Skeletal muscle cell (primary cell): Measurements from ENCODE around the gene HIPK2.

ENCODE experiments used
- DNase-seq: peaks from one replicate; pipeline ENCODE4 v3.0.0-alpha.2; 2010; ENCODE audit warnings: low read depth
- H3K4me3 ChIP-seq: 2 replicates; pipeline ENCODE4 v1.5.1; 2011; ENCODE audit warnings: low read depth, mild to moderate bottlenecking, control low read depth, low read length, moderate library complexity

Gene HIPK2

DNA sequence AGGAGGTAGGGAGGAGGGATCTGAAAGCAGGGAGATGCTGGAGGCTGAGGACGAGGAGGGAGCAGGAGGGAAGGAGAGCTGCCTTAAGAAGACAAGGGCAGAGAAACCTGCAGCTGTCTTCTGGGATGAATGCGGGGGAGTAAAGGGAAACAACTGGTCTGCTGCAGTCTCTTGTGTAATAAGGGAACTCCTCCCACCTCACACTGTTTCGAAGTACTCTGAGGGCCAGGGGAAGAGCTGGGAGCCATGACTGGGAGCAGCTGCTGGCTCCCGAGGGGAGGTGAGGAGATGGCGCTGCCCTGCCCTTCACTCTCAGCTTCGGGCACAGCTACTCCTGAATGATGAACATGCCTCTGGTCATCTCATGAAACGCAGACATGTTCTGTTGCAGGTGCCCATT is 189.2 kb downstream of the HIPK2 start:
- H3K4me3 ChIP-seq, result no peak overlapping the region
- peak; percentile 61 for DNase-seq

DNA sequence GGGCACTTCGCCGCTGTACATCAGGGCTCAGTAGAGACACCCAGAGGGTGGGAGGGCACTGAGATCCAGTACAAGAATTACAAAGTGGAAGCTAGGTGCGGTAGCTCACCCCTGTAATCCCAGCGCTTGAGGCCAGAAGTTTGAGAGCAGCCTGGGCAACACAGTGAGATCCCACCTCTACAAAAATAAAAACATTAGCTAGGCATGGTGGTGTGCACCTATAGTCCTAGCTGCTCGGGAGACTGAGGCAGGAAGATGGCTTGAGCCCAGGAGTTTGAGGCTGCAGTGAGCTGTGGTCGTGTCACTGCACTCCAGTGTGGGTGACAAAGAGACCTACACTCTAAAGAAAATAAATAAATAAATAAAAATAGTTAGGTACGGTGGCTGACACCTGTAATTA is 190.3 kb downstream of the HIPK2 start:
- no peak for DNase-seq
- no peak overlapping the region for H3K4me3 ChIP-seq

- no peak for DNase-seq
- no peak overlapping the region for H3K4me3 ChIP-seq
Observed at GRCh38 chr7:139586286-139586685, 191.5 kb downstream of the HIPK2 start.

GRCh38 chr7:139585042-139585441 is 192.8 kb downstream of the HIPK2 start:
- no peak overlapping the region for H3K4me3 ChIP-seq
- DNase-seq, result no peak

GRCh38 chr7:139583826-139584553 is 193.8 kb downstream of the HIPK2 start:
- no peak overlapping the region for H3K4me3 ChIP-seq
- DNase-seq, result no peak

GRCh38 chr7:139582671-139583155 is 195.1 kb downstream of the HIPK2 start:
- DNase-seq, result no peak

DNA sequence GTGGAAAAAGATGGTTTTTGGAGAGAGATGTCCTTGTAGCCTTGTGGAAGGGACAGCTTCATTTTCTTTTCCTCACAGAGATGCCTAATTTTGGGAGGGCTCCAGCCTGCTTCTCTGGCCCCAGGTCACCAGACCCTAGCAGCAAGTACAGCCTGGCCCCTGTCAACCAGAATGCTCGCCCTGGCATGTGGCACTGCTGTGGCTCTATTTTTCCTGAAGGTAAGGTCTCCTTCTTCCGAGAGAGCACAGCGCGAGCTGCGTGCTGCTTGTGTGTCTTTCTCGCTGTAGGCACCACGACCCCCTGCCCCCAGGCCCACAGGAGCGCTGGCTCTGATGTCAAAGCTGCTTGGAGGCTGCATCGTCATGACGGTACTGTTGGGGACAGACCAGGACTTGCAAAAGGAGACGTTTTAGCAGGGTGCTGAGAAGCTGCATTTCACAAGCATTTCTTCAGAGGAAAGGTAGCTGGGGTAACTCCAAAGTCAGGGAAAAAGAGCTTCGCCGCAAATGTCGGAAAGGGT is 195.6 kb downstream of the HIPK2 start:
- DNase-seq, result no peak
- no peak overlapping the region for H3K4me3 ChIP-seq

More at GRCh38 chr7:139582671-139583155, 195.1 kb downstream of the HIPK2 start:
- H3K4me3 ChIP-seq, result no peak overlapping the region

- no peak overlapping the region for H3K4me3 ChIP-seq
Observed at GRCh38 chr7:139580435-139580834, 197.4 kb downstream of the HIPK2 start.

DNA sequence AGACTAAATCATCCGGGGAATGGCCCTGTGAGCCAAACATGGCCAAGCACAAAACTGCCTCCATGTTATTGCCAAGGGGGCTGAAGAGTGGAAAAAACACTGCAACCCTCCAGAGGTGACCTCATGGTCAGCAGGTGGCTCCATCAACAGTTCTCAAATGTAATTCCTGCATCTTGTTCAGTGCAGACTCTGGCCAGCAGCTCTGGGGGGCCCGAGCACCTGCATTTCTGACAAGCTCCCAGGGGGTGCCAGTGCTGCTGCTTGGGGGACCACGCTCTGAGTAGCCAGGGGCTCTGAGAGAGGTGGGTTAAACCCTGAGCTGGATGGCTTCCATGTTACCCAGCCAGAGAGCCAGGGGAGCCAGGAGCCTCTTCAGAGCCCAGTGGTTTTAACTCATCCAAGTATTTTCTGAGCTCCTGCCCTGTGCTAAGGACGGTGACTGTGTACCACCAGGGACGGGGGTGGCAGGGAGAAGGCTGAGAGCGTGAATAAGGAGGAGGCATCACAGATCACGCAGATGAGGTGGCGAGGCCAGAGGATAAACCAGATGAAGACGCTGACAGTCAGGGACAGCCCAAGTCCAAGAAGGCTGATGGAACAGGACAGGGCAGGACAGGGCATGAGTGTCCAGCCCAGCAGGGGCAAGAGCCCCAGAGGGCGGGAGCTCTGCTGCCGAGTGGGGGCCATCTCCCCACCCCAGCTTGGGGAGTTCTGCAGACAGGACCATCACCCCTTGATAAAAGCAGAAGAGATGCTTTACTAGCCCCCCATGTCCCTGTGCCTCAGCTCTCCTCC is 201.4 kb downstream of the HIPK2 start:
- no peak for DNase-seq
- H3K4me3 ChIP-seq, result no peak overlapping the region

More at GRCh38 chr7:139580435-139580834, 197.4 kb downstream of the HIPK2 start:
- no peak for DNase-seq

- no peak for DNase-seq
- H3K4me3 ChIP-seq, result no peak overlapping the region
Observed at GRCh38 chr7:139575338-139575680, 202.5 kb downstream of the HIPK2 start.

- DNase-seq, result no peak
- H3K4me3 ChIP-seq, result no peak overlapping the region
Observed at GRCh38 chr7:139574618-139575337, 203.0 kb downstream of the HIPK2 start.

DNA sequence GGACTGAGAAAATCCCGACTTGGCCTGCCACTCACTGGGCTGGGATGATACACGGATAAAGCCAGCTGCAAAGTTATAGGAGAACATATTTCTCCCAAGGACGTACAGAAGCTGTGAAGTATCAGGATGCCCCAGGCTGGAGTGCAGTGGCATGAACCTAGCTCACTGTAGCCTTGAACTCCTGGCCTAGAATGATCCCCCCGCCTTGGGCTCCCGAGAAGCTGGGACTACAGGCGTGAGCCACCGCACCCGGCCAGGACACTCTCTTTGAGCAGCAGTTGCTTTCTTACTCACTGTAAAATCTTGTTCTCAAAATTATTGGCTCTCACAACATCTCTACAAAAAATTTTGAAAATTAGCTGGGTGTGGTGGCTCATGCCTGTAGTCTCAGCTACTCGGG is 203.9 kb downstream of the HIPK2 start:
- H3K4me3 ChIP-seq, result no peak overlapping the region
- DNase-seq, result no peak

DNA sequence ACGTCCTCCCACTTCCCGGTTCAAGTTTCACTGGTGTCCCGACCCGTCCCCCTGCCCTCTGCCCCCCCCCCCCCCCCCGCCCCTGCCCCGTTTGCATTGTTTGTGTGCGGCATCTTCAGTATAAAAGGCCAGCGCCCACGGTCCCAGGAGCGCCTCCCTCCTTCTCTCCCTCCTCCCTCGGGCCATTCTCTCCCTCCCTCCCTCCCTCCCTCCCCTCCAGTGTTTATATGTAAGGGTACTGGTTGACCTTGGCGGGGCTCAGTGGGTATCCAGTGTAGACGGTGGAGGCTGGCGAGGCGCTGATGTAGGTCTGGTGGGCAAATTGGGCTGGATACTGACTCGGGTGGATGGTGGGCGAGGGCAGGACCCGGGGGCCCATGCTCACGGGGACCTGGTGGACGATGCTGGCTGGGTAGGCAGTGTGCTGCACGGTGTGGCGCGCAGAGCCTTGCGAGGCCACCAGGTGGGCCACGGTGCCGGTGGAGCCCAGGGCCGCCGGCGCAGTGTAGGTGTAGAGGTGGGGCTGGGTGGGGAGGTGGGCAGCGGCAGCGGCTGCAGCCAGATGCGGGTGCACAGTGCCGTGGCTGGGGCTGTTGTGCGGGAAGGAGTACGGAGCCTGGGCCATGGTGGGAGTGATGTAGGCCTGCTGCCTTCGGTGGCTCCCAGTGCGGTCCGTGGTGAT is 205.0 kb downstream of the HIPK2 start:
- no peak overlapping the region for H3K4me3 ChIP-seq
- no peak for DNase-seq

DNA sequence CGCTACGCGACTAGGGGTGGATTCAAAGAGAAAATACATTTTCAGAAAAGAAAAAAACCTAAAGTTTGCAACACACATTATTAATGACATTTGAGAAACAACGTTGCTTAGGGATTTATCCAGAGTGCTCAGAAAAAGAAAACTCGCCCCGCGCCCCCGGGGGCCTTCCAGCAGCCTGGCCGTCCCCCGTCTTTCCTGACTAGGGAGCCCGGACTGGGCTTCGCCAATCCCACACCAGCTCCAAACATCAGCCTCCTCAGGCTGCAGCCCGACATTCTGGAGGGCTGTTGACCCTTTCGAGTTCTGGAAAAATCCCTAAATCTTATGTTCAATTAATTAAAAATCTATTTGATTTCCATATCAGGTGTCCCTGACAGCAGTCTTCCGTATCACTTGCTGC is 205.7 kb downstream of the HIPK2 start:
- no peak overlapping the region for H3K4me3 ChIP-seq
- no peak for DNase-seq

DNA sequence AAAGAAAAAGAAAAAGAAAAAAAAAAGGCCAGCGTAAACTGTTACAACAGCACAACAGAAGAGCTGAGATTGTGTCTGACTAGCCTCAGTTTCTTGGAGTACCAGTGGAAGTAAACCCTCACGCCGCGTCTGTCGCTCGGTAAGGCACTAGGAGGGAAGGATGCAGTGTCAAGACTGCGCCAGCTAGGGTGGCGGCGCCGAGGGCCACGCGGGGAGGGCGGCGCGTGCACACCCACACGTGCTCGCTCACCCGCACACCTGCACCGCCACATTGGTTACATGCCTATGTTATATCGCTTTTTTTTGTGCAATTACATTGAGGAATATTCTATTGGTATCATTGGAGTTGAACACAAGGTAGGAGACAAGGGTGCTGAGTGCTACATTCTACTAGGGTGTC is 206.1 kb downstream of the HIPK2 start:
- H3K4me3 ChIP-seq, result no peak overlapping the region
- DNase-seq, result no peak

DNA sequence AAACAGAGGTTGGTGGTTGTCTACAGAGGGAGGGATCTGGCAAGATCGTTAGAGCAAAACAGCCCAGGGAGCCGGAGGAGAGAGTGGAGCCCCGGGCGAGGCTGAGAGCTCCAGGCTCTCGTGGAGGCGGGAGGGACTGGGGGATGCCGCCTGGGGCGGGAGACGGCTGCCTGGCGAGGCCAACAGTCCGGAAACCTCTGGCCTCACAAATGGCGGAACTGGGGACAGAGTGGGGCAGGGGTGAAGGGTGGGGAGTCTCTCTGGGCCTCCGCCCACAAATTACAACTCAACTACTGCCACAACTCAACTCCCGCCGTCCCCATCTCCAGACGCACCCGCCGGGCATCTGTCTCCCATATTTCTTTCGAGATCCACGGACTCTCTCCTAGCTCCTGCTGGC is 206.6 kb downstream of the HIPK2 start:
- no peak for DNase-seq
- H3K4me3 ChIP-seq, result no peak overlapping the region

DNA sequence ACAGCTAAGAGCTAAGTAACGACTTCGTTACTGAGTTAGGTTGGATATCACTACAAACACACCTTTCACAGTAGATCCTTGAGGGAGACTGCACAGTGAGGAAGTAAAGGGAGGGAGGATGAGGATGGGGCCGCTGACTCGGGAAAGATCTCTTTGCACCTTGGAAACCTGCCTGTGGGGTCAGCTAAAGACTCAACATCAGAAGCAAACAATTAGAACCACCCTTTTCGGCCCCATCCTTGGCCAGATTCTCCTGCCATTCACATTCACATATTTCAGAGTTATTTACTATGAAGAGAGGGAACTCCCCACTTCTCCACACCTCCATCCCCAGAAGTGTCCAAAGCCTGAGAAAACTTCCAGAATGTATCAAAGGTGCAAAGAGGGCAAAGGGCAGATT is 207.2 kb downstream of the HIPK2 start:
- DNase-seq, result no peak
- H3K4me3 ChIP-seq, result no peak overlapping the region

DNA sequence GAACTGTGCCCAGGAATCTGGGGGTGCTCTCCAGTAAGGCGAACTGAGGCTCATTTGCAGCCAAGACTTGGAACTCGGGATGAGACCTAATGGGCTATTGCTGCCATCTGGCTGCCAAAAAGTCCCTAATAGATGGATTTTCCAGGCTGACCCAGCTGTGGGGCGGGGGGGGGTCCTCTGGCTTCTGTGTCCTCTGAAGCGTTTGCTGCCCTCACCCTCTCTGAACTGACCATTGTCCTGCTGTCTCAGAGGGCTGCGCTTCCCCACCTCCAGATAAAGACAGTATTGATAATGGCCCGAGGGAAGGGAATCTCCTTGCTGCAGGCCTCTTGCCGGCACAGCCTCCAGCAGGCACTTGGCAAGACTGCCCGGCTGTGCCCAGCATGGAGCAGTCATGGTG is 207.7 kb downstream of the HIPK2 start:
- no peak overlapping the region for H3K4me3 ChIP-seq
- DNase-seq, result no peak

- no peak for DNase-seq
- H3K4me3 ChIP-seq, result no peak overlapping the region
Observed at GRCh38 chr7:139568813-139569490, 208.8 kb downstream of the HIPK2 start.
